DMS53 (cell line): ENCODE results near the gene PHC3.

ENCODE experiments used
- DNase-seq: peaks from one replicate; lab custom pipeline; 2025; lab: John Stamatoyannopoulos, UW

PHC3 gene

DNA sequence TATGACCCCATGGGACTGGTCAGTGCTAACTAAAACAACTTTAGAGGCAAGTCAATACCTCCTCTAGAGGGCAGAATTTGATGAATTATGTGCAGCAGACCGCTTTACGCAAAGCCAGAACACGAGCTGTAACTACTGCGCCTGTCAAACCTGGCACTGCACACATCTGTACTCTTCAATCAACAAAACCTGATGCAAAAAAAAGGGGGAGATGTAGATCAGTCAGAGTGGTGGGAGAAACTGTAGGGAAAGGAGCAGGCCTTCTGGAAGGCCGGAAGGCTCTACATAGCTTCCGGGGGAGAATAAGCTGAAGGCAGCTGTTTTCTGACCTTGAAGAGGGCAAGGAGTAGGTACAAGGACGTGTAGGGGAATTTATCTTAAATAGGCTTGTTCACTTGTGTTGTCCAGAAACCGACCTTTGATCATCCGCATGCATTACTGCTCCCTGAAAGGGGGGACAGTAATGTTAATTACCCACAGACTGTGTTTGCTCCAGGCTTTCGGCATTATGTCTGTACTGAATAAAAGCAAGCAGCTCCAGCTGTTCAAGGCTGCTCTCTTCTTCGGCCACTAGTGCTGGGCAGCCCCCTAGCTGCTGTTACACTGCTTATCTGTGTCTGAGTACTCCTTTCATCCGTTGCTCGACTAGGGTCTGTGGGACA lies 102.8 kb downstream of the PHC3 start:
- DNase-seq, result peak; percentile 5

DNA sequence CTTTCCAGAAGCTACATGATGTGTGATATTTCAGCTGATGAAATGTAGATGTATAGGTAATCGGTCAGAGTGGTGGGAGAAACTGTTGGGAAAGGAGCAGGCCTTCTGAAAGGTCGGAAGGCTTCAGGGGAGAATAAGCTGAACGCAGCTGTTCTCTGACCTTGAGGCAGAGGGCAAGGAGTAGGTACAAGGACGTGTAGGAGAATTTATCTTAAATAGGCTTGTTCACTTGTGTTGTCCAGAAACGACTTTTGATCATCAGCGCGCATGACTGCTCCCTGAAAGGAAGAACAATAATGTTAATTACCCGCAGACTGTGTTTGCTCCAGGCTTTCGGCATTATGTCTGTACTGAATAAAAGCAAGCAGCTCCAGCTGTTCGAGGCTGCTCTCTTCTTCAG lies 104.2 kb downstream of the PHC3 start:
- DNase-seq, result no peak

DNA sequence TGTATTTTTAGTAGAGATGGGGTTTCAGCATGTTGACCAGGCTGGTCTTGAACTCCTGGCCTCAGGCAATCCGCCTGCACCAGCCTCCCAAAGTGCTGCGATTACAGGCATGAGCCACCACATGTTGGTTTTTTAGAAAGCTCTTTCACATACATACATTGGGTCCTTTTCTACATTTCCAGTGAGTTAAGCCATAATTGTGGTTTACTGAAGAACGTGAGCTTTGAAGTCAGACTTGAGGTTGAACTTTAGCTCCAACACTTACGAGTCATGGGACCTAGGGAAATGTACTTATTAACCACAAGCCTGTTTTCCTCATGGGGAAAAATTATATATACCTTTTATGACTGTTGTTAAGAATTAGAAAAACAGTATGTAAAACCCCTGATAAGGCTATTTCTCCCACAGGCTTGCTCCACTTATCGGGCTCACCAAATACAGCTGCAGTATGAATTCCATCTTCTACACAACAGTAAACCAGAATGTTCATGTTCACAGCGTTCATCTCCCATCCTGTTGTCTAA lies 104.8 kb downstream of the PHC3 start:
- no peak for DNase-seq

DNA sequence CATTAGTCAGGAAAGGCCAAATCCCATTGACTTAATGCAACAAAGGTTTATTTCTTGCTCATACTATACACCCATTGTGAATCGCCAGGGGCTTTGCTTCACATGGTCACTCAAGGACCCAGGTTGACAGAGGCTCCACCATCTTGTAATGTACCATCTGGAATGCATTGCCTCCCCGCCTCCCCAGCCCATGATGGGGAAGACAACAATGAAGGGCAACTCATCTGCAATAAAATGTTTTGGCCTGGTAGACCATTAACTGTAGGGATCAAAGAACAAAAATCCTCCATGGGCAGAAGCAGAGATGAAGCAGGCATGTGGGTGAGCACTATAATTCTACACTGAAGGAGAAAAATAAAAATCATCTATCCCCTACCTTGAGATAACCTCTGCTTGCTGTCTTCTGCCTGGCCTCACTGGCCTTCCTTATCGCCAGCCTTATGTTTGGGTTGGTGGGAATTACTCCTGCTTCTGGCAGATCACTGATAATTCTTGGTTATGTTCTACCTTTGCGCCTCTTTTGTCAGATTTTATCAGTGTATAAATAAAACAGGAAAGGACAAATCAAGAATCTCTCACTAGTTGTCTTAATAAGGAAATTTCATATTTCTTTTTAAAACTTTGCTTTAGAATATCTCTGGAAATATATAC lies 106.0 kb downstream of the PHC3 start:
- no peak for DNase-seq

DNA sequence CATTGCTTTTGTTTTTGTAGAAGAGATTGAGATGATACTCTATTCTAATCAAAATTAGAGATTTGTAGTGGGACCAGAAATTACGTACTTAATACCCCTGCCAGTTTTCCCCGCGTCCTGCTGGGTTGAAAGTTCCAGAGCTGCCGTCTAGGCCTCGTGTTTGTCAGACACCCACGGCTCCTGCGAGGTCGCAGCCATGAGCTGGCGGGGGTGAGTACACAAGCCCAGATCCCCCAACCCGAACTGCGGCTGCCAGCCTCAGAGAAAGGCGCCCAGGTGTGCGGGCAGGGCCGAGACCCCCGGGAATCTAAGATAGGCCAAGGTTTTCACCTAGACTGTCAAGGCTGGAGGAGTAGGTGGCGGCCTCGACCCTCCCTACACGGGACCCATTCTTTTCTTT lies 117.4 kb downstream of the PHC3 start:
- DNase-seq, result no peak

DNA sequence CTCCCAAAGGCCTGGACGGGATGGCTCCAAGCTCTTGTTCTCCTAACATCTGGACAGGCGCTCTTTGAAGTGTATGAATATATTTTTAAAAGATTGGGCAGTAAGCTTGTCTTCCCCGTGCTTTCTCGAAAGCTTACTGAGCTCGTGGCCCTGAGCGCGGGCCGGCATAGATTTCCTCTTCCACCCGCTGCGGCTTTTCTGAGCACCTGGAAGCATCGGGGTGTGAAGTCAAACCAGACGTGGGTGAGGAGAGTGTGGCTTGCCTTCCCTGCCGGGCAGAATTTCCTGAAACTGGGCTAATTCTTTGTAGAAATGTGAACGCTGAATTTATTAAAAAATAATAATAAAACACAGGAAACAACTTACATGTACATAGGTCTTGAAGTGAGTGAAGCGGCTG lies 117.8 kb downstream of the PHC3 start:
- no peak for DNase-seq

DNA sequence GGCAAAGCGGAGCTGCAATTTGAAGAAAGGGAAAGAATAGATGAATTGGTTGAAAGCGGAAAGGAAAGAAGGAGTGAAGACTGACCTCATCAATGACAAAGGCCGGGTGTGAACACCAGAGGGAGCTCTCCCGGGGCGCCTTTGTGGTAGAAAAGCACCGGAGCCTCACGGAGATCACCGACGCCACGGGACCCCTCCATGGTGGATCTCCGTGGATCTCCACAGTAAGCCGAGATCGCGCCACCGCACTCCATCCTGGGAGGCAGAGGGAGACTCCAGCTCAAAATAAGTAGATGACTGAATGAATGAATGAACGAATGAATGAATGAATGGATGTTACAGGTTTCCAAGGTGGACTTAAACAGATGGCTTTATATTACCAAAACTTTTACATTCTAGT lies 118.8 kb downstream of the PHC3 start:
- no peak for DNase-seq

DNA sequence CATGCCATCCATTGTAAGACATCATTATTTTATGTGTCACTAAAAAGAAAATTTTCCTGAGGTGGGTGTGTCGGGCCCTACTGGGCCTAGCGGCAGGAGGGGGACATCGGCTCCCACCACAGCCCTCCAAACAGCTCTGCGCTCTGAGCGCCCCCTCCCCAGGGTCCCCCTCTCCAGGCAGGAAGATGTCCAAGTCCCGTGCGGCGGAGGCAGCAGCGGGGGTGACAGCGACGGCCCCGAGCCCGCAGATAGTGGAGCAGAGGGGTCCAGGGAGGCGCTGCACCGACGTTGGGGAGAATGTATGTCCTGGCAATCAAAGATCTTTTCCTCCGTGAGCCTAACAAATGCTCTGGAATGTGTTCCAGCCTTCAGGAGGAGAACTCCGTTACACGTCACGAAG lies 119.5 kb downstream of the PHC3 start:
- DNase-seq, result no peak

DNA sequence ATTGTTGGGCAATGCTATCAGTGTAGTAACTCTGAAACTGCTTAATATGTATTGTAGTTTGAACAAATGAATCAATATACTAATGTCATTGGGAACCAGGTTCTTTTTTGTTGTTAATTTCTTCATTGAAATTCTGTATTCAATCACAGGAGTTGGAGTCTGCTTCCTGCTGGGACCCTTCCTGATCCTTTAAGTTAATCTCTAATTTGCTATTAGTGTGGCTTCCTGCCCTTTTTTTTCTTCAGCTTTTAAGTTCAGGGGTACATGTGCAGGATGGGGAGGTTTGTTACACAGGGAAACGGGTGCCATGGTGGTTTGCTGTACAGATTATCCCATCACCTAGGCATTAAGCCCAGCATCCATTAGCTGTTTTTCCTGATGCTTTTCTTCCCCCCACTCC lies 122.1 kb downstream of the PHC3 start:
- no peak for DNase-seq

DNA sequence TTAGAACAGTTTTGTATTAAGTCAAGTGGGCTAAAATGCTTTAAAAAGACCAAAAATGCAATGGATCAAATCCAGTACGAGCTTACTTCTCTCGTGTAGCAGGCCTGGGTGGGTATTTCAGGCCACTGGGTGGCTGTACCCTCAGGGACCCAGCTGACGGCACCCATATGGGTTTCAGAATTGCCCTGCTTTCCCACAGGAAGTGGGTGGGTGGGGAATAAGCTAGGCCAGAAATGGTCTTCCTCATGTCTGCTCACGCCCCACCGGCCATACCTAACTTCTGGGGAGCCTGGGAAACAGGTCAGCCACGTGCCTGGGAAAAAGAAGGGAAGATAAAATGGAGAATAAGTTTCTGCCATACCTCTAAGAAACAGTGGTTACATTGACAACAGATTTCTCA lies 123.4 kb downstream of the PHC3 start:
- DNase-seq, result no peak

DNA sequence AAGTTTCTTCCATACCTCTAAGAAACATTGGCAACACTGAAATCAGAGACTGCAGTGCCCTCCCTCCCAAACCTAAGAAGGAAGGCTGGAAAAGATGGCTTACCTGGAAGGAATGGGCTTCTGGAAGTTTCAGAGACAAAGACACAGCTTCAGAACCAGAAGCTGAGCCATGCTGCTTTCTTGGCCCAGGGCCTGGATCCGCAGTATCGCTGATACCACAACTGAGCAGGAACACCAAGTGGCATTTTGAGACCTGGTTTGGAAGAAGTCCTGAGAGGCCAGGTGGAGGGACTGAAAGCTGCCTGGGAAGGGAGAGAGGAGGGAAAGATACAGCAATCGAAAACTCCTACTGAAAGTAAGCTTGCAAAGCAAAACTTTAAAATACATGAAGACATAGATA lies 124.0 kb downstream of the PHC3 start:
- no peak for DNase-seq

DNA sequence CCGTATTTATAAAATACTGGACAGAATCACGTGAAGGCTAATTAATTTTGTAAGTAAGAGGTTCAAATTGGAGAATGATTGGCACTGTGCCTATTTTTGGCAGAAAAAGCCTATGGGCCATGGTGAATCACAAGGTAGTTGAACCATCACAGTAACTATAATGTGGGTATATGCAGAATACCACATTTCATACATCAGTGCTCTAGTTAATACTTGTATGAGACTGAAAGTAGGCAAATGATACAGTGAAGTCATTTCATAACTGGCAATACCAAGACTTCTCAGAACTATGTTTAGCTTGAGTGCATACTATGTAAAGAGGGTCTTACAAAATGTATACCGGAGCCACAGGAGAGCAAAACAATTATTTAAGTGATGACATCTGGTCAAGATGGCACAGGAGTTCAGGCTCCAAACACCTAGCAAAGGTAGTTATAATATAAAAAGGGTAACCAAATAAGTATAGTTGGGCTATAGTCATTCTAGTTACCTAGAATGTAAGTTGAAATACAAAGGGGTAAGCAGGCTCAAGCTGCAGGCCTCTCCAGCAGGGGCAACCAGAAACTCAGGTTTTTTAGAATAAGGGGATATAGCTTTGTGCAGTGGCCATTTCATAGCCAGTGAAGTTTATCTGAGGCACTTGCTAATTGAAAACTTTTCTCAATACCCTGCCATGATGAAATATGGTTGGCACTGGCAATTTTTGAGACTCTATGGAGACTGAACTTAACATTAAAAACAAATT lies 124.7 kb downstream of the PHC3 start:
- DNase-seq, result no peak

DNA sequence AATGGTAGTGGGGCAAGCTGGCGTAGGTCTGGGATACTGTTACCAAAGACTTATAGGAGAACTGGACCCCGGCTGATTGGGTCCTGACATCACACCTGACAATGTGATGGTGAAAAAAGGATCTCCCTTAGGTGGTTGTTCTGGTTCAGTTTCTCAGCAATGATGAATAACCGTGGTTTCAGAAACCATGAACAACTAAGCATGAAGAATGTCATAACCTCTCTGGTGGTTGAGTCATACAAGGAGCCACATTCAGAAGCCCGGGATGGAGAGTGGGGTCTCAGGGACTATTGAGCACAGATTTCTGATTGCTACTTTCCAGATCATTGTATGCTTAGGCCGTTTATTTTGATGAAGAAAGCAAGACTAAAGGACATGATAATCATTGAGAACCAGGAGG lies 126.3 kb downstream of the PHC3 start:
- DNase-seq, result no peak

DNA sequence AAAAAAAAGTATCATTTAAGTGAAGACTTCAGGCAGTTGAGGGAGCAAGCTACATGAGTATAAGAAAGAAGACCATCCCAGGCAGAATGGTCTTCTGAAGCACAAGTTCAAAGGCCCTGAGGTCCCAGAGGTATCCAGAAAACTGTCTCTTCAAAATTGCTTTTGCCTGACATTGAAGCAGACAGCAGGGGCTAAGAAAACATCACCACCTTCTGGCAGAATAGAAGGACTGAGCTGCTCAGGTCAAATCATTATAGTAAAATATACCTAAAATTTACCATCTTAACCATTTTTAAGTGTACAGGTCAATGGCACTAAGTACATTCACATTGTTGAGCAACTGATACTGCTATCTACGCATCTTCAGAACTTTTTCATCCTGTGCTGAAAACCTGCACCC lies 127.3 kb downstream of the PHC3 start:
- no peak for DNase-seq

DNA sequence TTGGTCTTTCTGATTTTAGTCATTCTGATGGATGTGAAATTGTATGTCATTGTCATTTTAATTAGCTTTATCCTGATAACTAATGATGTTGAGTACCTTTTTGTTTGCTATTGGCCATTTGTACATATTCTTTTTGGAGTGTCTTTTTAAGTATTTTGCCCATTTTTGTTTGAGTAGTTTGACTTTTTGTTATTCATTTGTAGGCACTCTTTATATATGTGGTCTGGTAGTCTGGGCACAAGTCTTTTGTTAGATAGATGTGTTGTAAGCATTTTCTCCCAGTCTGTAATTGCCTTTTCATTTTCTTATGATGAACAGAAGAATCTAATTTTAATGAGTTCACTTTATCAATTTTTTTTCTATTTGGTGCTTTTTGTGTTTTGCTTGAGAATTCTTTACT lies 129.1 kb downstream of the PHC3 start:
- DNase-seq, result no peak

DNA sequence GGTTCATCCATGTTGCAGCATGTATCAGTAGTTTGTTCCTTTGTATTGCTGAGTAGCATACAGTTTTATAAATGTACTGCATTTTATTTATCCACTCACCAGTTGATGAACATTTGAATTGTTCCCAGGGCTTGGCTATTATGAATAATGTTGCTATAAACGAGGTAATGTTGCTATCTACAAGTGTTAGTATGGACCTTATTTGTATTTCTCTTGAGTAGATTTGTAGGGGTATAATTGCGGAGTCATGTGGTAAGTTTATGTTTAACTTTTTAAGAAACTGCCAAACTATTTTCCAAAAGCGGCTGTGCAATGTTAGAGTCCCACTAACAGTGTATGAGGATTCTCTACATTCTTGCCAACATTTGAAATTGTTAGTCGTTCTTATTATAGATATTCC lies 130.8 kb downstream of the PHC3 start:
- DNase-seq, result no peak

DNA sequence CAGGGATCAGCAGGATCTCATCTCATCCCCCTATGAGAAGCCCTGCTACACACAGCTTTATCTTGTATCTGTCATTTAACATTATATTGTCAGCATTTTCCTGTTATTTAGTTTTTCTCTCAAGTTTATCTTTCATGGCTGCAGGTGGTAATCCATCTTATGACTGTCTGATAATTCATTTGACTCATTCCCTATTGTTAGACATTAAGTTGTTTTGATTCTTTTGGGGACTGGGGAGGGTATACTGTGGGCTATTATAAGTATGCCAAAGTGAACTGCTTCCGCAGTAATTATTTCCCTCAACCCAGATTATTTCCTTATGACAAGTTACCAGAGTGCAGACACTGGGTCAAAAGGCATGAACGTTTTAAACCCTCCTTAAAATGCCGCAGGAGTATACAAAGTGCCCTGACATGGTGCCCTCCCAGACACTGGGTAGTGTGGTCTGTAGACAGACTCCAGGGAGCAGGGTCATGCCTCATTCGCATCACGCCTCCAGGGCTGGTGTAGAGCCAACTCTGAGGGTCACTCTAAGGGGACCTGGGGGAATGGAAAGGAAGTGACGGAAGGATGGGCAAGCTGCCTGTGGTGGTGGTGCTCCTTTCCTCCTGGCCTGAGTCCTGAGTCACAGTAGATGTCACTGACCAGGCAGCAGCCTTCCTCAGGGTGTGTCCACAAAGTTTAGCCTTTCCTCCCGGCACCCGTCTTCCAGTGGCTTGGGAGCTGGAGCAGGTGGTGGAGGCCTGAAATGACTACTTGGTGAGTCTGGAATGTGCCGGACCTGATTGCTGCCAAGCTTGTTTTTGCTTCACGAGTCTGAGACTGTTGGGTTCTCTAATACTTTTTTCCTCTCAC lies 132.2 kb downstream of the PHC3 start:
- DNase-seq, result peak; percentile 72

DNA sequence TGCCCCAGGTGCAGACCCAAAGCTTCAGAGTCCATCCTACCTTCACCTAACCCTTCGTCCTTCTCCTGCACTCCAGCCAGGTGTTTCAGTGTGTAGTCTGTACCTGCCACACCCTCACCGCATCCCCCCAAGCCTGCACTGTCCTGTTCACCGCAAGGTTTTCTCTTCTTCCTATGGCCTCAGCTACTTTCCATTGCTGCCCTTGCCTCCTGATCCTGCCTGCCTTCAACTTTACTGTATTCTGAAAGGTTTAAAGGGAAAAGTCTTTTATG lies 134.5 kb downstream of the PHC3 start:
- DNase-seq, result no peak

DNA sequence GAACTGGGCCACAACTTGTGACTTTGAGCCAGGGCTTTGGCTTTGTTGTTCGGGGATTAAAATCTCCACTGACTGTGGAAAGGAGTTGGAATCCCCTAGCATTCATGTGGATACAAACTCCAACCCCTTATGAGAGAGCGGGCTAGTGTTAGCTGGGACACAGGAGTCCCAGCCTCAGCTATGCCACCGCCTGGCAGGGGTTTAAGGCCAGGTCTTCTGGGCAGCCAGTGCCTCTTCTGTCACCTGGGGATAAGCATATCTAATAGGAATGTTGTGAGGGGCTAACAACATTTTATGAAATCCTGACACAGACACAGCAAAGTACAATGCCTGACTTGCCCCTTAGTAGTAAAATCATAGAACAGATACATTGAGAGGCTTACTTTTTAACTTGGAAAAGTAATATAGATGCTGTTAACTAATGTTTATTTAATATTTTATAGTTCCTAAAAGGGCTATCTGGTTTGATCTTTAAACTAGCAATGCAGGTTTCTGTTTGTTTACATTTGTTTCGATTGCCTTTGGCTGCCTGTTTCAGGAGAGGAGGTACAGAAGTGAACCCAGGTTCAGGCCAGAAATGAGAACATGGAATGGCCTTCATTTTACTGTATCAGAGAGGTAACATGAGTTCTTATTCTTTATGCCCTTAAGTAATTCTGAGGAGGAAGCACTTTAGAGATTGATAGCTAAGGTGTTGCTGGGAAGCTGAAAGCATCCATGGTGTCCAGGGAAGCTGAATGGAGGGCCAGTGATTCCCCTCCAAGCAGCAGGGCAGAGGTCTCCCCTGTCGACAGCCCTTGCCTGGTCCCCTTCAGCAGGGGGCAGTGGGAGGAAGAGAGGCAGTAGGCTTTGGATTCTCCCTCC lies 135.0 kb downstream of the PHC3 start:
- peak; percentile 19 for DNase-seq

DNA sequence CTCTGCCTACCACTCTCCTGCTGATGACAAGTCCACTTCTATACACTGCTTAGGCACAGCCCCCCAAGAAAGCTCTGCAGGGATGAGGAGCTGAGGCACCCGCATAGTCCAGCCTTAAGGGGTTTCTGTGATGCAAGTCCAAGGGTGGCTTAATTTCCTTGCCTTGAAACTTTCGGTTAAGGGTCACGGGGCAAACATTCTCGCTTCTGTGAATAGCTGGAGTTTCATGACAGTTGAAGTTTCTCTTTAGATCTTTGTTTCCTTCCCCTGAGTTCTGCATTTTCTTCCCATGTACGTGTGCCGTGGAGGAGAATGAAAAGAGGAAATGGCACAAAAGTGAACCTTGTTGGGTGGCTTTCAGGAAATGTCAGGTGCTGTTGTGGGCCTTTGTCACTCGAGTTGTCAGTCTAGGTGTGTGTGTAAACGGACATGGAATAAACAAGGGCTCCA lies 136.7 kb downstream of the PHC3 start:
- DNase-seq, result peak; percentile 6

DNA sequence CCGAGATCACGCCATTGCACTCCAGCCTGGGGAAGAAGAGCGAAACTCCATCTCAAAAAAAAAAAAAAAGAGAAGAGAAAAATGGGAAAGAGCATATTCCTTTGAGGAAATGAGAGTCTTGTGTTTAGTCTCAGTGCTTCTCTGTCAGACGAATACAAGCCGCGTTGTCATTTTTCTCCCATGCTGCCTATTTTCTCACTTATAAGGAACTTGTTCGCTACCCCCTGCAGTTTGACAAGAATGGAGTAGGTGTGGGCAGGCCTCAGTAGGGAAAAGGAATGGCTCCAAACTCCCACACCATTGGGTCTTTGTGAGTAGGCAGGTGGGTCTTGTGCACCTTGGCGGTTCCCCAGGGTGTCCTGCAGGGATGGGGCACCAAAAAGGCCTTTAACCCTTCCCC lies 137.3 kb downstream of the PHC3 start:
- no peak for DNase-seq

DNA sequence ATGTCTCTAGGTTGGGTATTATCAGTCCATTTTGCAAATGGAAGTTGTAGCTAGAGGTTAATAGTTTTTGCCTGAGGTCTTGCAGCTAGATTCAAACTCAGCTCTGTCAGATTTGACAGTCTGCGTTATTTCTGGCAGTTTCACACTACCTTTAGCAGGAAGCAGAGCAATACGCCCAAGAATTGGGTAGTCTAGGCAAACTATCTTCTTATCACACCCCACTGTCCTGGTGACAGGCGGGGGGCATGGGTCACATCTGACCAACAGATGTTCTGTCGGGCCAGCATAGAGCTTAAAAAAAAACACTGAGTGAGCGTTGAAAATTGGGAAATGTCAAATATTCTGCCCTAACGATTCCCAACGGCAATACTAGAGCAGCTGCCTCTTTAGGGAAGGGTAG lies 138.0 kb downstream of the PHC3 start:
- no peak for DNase-seq
